HL-60 (cell line): ENCODE results near the gene C3orf20.

Experiments
- DNase-seq, 2 experiments: peaks; one replicate each; pipeline ENCODE4 v3.0.0-alpha.2; 2010 to 2020; ENCODE audit warnings: low read depth in 1 of 2, low spot score in 1 of 2
- H3K27ac ChIP-seq: fragments of 250-450 bp; sonication (Bioruptor Pico); replicated peaks from 2 replicates; pipeline ENCODE4 v1.5.1; 2020; ENCODE audit warnings: mild to moderate bottlenecking, moderate library complexity
- H3K27me3 ChIP-seq: fragments of 250-450 bp; sonication (Bioruptor Pico); 2 replicates; pipeline ENCODE4 v1.5.1; 2021; ENCODE audit warnings: mild to moderate bottlenecking, moderate library complexity; ENCODE audit not compliant: insufficient read depth, poor library complexity, severe bottlenecking
- H3K4me3 ChIP-seq: replicated peaks from 2 replicates; pipeline ENCODE4 v1.5.1; 2011; ENCODE audit warnings: mild to moderate bottlenecking, control low read depth, low read length; ENCODE audit not compliant: insufficient read depth
- CTCF ChIP-seq: IDR thresholded peaks from one replicate; pipeline ENCODE4 v1.5.1; 2011; ENCODE audit warnings: low read length, control low read depth, inconsistent platforms; ENCODE audit not compliant: insufficient read depth
- GABPA ChIP-seq: IDR thresholded peaks from 2 replicates; pipeline ENCODE4 v1.6.1; 2012; ENCODE audit warnings: low read depth
- POLR2AphosphoS5 ChIP-seq: IDR thresholded peaks from 2 replicates; pipeline ENCODE4 v1.6.1; 2012; ENCODE audit warnings: low read depth
- REST ChIP-seq: IDR thresholded peaks from 2 replicates; pipeline ENCODE4 v1.6.1; 2012; ENCODE audit warnings: low read depth; ENCODE audit not compliant: insufficient replicate concordance
- SPI1 ChIP-seq: IDR thresholded peaks from 2 replicates; pipeline ENCODE4 v1.6.1; 2012; ENCODE audit warnings: low read depth, mild to moderate bottlenecking, borderline replicate concordance

Gene C3orf20

GRCh38 chr3:14762701-14763100 lies 87.8 kb downstream of the C3orf20 start:
- Histone ChIP-seq H3K27ac (no peak overlapping the region), H3K4me3 (no peak overlapping the region), H3K27me3 (no peaks in the 10 kb centered on the region)
- no peak for DNase-seq
- TF ChIP-seq SPI1 (no peak), GABPA (no peak), POLR2AphosphoS5 (no peak), CTCF (no peak), REST (no peak)

GRCh38 chr3:14764331-14765059 lies 89.6 kb downstream of the C3orf20 start:
- DNase-seq = no peak
- H3K27ac ChIP-seq = no peak overlapping the region
- TF ChIP-seq REST = no peak
- no peak for TF ChIP-seq SPI1
- TF ChIP-seq POLR2AphosphoS5 = no peak
- TF ChIP-seq GABPA = no peak
- TF ChIP-seq CTCF = no peak

GRCh38 chr3:14765060-14765400 lies 90.1 kb downstream of the C3orf20 start:
- Histone ChIP-seq H3K4me3 (no peak overlapping the region), H3K27me3 (no peaks in the 10 kb centered on the region), H3K27ac (no peak overlapping the region)
- TF ChIP-seq REST (no peak), GABPA (no peak), SPI1 (no peak), POLR2AphosphoS5 (no peak), CTCF (no peak)
- DNase-seq = no peak

More at GRCh38 chr3:14764331-14765059, 89.6 kb downstream of the C3orf20 start:
- H3K4me3 ChIP-seq = no peak overlapping the region
- no peaks in the 10 kb centered on the region for H3K27me3 ChIP-seq
